Caco-2 (cell line): Measurements from ENCODE around the gene METTL24. TPM values are rescaled to one million over a fixed set of nuclear protein-coding genes. Genes with fewer than 3 reads are reported as not detected.

Experiments
- BruUV-seq: library from RNA; stranded (reverse); fragments of 400-500 nt; replicated peaks from 2 replicates; lab custom pipeline; 2021; lab: Mats Ljungman, UMichigan
- CTCF ChIA-PET: fragments of 300-600 bp; sonication (Branson Sonifier 250); formaldehyde crosslinking; loops from one replicate; lab custom pipeline; 2022; ENCODE audit warnings: antibody characterized with exemption; lab: Charles Lee
- POLR2A ChIA-PET: fragments of 300-600 bp; sonication (Branson Sonifier 250); formaldehyde crosslinking; loops from one replicate; lab custom pipeline; 2022; ENCODE audit warnings: antibody characterized with exemption; lab: Charles Lee
- DNase-seq, 2 experiments: peaks; one replicate each; pipeline versions ENCODE4 v3.0.0 to v3.0.0-alpha.2; 2020 to 2022
- H3K27me3 ChIP-seq: replicated peaks from 2 replicates; pipeline ENCODE4 v1.6.0; 2011; ENCODE audit warnings: low read length; ENCODE audit not compliant: control insufficient read depth, insufficient read depth
- H3K36me3 ChIP-seq: 2 replicates; pipeline ENCODE4 v1.5.1; 2011; ENCODE audit warnings: low read length; ENCODE audit not compliant: control insufficient read depth, insufficient read depth
- H3K4me1 ChIP-seq: fragments of 250-450 bp; sonication (Bioruptor Pico); 2 replicates; pipeline ENCODE4 v1.5.1; 2020; ENCODE audit warnings: mild to moderate bottlenecking
- H3K4me3 ChIP-seq: 2 replicates; pipeline ENCODE4 v1.5.1; 2011; ENCODE audit warnings: low read depth, mild to moderate bottlenecking, control low read depth, low read length
- H3K9me3 ChIP-seq: fragments of 250-450 bp; sonication (Bioruptor Pico); 2 replicates; pipeline ENCODE4 v1.5.1; 2020; ENCODE audit warnings: mild to moderate bottlenecking, moderate library complexity
- H3K27ac Mint-ChIP-seq: one replicate; pipeline ENCODE4 v1.8.0; 2022; ENCODE audit warnings: mixed read lengths; ENCODE audit not compliant: unreplicated experiment
- H3K27me3 Mint-ChIP-seq: one replicate; pipeline ENCODE4 v1.8.0; 2022; ENCODE audit warnings: mixed read lengths; ENCODE audit not compliant: insufficient read depth, unreplicated experiment
- H3K36me3 Mint-ChIP-seq: one replicate; pipeline ENCODE4 v1.8.0; 2022; ENCODE audit warnings: mild to moderate bottlenecking, mixed read lengths; ENCODE audit not compliant: insufficient read depth, unreplicated experiment
- H3K4me1 Mint-ChIP-seq: one replicate; pipeline ENCODE4 v1.8.0; 2022; ENCODE audit warnings: low read depth, mixed read lengths; ENCODE audit not compliant: unreplicated experiment
- H3K4me3 Mint-ChIP-seq: one replicate; pipeline ENCODE4 v1.8.0; 2022; ENCODE audit warnings: mild to moderate bottlenecking, moderate library complexity, mixed read lengths; ENCODE audit not compliant: unreplicated experiment
- H3K9me3 Mint-ChIP-seq: one replicate; pipeline ENCODE4 v1.8.0; 2022; ENCODE audit warnings: mixed read lengths; ENCODE audit not compliant: unreplicated experiment
- intact Hi-C: fragments of 100-400 bp; cut with micrococcal nuclease; formaldehyde crosslinking; loops from one replicate; pipeline ENCODE4 v1.10.0; 2022; ENCODE audit not compliant: unreplicated experiment
- total RNA-seq: library from RNA; stranded (reverse); gene quantifications from 2 replicates; pipeline ENCODE4 v1.2.3, GENCODE V29; 2022
- TF ChIP-seq, protein P1 (sequence below), 2 experiments: fragments of 200-600 bp in 1 of 2; IDR thresholded peaks; 1 replicate in 1 of 2; 2 replicates in 1 of 2; pipeline versions ENCODE4 v1.5.1 to v1.8.0; 2011 to 2022; ENCODE audit warnings: antibody characterized with exemption in 1 of 2, control low read depth in 1 of 2, inconsistent platforms in 1 of 2, low read depth in 1 of 2, low read length in 1 of 2, mild to moderate bottlenecking in 1 of 2, moderate library complexity in 1 of 2; ENCODE audit not compliant: insufficient read depth in 1 of 2, severe bottlenecking in 1 of 2, unreplicated experiment in 1 of 2

METTL24 gene
- total RNA-seq, 1 experiment from 2014 or later, result not detected

DNA sequence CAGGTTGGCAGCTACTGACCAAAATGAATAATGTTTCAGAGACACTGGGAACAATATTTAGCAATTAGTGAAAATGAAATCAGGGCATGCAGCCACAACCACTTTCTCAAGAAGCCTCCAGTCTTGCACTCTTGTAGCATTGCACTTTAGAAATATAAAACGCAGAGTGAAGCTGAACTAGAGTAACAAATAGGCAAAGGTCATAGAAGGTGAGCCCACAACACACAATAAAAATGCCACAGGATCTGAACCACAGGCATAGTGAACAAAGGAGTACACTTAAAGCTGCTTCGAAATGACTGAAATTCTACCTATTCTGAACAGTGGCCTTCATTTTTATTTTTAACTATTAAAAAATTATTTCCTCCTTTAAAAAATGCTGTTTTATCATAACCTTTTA lies 32.3 kb upstream of the METTL24 start:
- ChIA-PET CTCF (interaction anchor here (0.5 to 4.2 kb wide), 7 partner anchors 49 to 674 kb away, joined by 3 to 22 read pairs (median 4); partner anchors contain the start of gene WASF1), POLR2A (no interaction called here)
- H3K4me1 ChIP-seq, result peaks cover 18% of the 10 kb centered on the region
- TF ChIP-seq, protein P1, sequence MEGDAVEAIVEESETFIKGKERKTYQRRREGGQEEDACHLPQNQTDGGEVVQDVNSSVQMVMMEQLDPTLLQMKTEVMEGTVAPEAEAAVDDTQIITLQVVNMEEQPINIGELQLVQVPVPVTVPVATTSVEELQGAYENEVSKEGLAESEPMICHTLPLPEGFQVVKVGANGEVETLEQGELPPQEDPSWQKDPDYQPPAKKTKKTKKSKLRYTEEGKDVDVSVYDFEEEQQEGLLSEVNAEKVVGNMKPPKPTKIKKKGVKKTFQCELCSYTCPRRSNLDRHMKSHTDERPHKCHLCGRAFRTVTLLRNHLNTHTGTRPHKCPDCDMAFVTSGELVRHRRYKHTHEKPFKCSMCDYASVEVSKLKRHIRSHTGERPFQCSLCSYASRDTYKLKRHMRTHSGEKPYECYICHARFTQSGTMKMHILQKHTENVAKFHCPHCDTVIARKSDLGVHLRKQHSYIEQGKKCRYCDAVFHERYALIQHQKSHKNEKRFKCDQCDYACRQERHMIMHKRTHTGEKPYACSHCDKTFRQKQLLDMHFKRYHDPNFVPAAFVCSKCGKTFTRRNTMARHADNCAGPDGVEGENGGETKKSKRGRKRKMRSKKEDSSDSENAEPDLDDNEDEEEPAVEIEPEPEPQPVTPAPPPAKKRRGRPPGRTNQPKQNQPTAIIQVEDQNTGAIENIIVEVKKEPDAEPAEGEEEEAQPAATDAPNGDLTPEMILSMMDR (IDR thresholded peaks at IDR 0.05; ENCODE audit: insufficient read depth in 1 of 2, low read depth in 1 of 2, low read length in 1 of 2, severe bottlenecking in 1 of 2, unreplicated experiment in 1 of 2), result no peak
- H3K4me1 Mint-ChIP-seq, result peaks cover 15% of the 10 kb centered on the region
- intact Hi-C loops, result loop anchor here (1.0 to 2.0 kb wide), 5 partner anchors 48 to 863 kb away; no protein-coding TSS in a partner anchor
- H3K27me3 ChIP-seq, result no peaks in the 10 kb centered on the region
- H3K9me3 ChIP-seq, result no peaks in the 10 kb centered on the region
- no peaks in the 10 kb centered on the region for H3K27me3 Mint-ChIP-seq
- H3K36me3 Mint-ChIP-seq, result no peaks in the 10 kb centered on the region
- H3K36me3 ChIP-seq, result no peaks in the 10 kb centered on the region
- H3K4me3 ChIP-seq, result no peak overlapping the region
- no peak for DNase-seq
- H3K4me3 Mint-ChIP-seq, result no peak overlapping the region
- H3K27ac Mint-ChIP-seq, result no peak overlapping the region
- no peaks in the 10 kb centered on the region for H3K9me3 Mint-ChIP-seq
- no TSS peak for BruUV-seq

DNA sequence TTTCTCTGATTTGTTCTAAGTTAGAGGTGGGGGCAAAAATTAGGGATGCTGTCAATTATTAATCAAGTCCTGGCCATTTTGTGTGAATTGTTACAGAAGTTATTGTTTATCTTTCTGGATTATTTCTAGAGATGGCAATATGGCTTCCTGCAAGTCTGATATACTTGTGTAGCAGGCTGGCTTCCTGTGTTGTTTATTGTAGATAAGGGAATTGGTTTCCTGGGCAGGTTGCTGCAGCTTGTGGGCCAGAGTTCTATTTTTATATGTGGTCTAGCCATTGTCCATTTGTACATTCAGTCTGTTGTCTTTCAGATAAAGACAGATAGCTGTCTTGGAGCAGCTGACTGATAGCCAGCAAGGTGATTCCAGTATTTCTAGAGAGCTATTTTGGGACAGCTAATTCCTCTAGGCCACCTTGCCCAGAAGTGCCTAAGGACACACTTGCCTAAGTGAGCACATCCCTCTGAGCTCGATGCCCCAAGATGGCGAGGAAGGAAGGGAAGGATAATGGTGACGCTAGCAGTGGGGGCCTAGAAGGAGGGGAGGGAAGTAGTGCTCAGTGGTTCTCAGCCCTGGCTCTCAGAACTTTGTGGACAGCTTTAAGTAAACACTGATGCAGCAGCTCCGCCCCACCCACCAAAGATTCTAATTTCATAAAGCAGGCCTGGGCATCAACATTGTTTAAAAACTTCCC lies 31.7 kb upstream of the METTL24 start:
- TF ChIP-seq, protein P1 (IDR thresholded peaks at IDR 0.05; ENCODE audit: insufficient read depth in 1 of 2, low read depth in 1 of 2, low read length in 1 of 2, severe bottlenecking in 1 of 2, unreplicated experiment in 1 of 2), result no peak
- Histone ChIP-seq H3K27me3 (no peaks in the 10 kb centered on the region), H3K4me1 (peaks cover 18% of the 10 kb centered on the region), H3K9me3 (no peaks in the 10 kb centered on the region), H3K4me3 (no peak overlapping the region), H3K36me3 (no peaks in the 10 kb centered on the region)
- Mint-ChIP-seq H3K27me3 (no peaks in the 10 kb centered on the region), H3K4me1 (peaks cover 15% of the 10 kb centered on the region), H3K36me3 (no peaks in the 10 kb centered on the region), H3K4me3 (no peak overlapping the region), H3K27ac (no peak overlapping the region), H3K9me3 (no peaks in the 10 kb centered on the region)
- CTCF ChIA-PET, result interaction anchor here (0.5 to 4.2 kb wide), 8 partner anchors 11 to 674 kb away, joined by 3 to 22 read pairs (median 4); partner anchors contain the start of gene WASF1
- POLR2A ChIA-PET, result no interaction called here
- BruUV-seq, result no TSS peak
- intact Hi-C loops, result loop anchor here (1.0 to 2.0 kb wide), 5 partner anchors 48 to 863 kb away; no protein-coding TSS in a partner anchor
- DNase-seq, result peak in 1 of 2 experiments; percentile 32

DNA sequence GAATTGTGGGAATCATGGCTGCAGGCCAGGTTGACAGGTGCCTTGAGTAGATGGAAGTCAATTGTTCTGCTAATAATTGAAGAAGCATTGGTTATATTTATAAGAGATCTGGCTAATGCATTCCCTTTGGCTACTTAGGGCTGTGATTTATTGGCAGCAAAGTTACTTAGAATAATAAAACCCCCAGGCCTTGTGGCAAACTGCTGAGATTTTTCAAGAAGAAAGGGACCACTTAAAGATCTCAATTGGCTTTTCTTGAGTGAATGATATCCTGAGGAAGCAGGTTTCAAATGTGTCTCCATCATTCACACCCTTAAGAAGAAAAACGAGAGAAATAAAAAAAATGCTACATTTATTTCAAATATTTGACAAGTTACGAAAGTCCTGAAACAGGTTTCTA lies 29.8 kb upstream of the METTL24 start:
- POLR2A ChIA-PET, result no interaction called here

More for the DNA sequence above, 29.8 kb upstream of the METTL24 start:
- H3K27ac Mint-ChIP-seq, result no peak overlapping the region
- no peaks in the 10 kb centered on the region for H3K9me3 ChIP-seq
- no peaks in the 10 kb centered on the region for H3K36me3 Mint-ChIP-seq
- TF ChIP-seq, protein P1 (IDR thresholded peaks at IDR 0.05; ENCODE audit: insufficient read depth in 1 of 2, low read depth in 1 of 2, low read length in 1 of 2, severe bottlenecking in 1 of 2, unreplicated experiment in 1 of 2), result no peak
- H3K4me3 ChIP-seq, result no peak overlapping the region
- H3K9me3 Mint-ChIP-seq, result no peaks in the 10 kb centered on the region
- no TSS peak for BruUV-seq
- H3K4me3 Mint-ChIP-seq, result no peak overlapping the region
- intact Hi-C loops, result no loop called here
- no peaks in the 10 kb centered on the region for H3K36me3 ChIP-seq
- CTCF ChIA-PET, result no interaction called here
- H3K4me1 ChIP-seq, result peaks cover 18% of the 10 kb centered on the region
- no peak for DNase-seq
- H3K27me3 ChIP-seq, result no peaks in the 10 kb centered on the region
- no peaks in the 10 kb centered on the region for H3K27me3 Mint-ChIP-seq
- peaks cover 15% of the 10 kb centered on the region for H3K4me1 Mint-ChIP-seq
